ENCODE measurements around the gene KLHL35. TPM values are rescaled to one million over a fixed set of nuclear protein-coding genes. Genes with fewer than 3 reads are reported as not detected.

KLHL35 gene
- total and polyA plus RNA-seq, 8 donors: 0.89 to 2.9 (median 1.7) TPM; not detected in 2

- TF ChIP-seq POLR2AphosphoS5 (IDR thresholded peaks at IDR 0.05) (no peak), EP300 (IDR thresholded peaks at IDR 0.05) (no peak), POLR2A (IDR thresholded peaks at IDR 0.05) (no peak), CTCF (IDR thresholded peaks at IDR 0.05) (no peak)
- no peak for DNase-seq
- no peak overlapping the region for H3K27ac ChIP-seq
- H3K27me3 ChIP-seq: peaks cover 0 to 18% (median 0%) of the 10 kb centered on the region in 3 donors
- WGBS, 5 donors: 71 to 79% (median 76%) methylated on average over 5 of the region's 5 CpGs
- intact Hi-C loops (cut with DNase I; ENCODE audit: low total_unique reads): loop anchor here (2.0 kb wide), 1 partner anchor 85 kb away; no protein-coding TSS in a partner anchor
- H3K4me3 ChIP-seq: no peak overlapping the region
- H3K4me1 ChIP-seq: peaks cover 0 to 6% (median 2%) of the 10 kb centered on the region in 4 donors
- no peaks in the 10 kb centered on the region for H3K36me3 ChIP-seq
- H3K9me3 ChIP-seq: no peaks in the 10 kb centered on the region
Measured at GRCh38 chr11:75447415-75447814, 14.4 kb upstream of the KLHL35 start.

GRCh38 chr11:75445315-75445953 lies 12.4 kb upstream of the KLHL35 start:
- Histone ChIP-seq H3K27ac (no peak overlapping the region), H3K27me3 (peaks cover 0 to 7% (median 0%) of the 10 kb centered on the region in 3 donors), H3K36me3 (no peaks in the 10 kb centered on the region), H3K4me3 (no peak overlapping the region), H3K4me1 (peaks cover 0 to 17% (median 12%) of the 10 kb centered on the region in 4 donors), H3K9me3 (no peaks in the 10 kb centered on the region)
- 3 to 14% (median 8%) methylated on average over 6 of the region's 6 CpGs for WGBS, 5 donors
- DNase-seq: peak; percentile 76 to 86
- no peak for TF ChIP-seq EP300 (IDR thresholded peaks at IDR 0.05)
- peak in 6 of 7 experiments; percentile 31 to 98 (median 95) for TF ChIP-seq CTCF (IDR thresholded peaks at IDR 0.05)
- intact Hi-C loops (cut with DNase I; ENCODE audit: low total_unique reads): no loop called here

GRCh38 chr11:75443043-75443442 lies 10.0 kb upstream of the KLHL35 start:
- Histone ChIP-seq H3K27ac (no peak overlapping the region), H3K27me3 (peaks cover 0 to 3% (median 0%) of the 10 kb centered on the region in 3 donors), H3K4me3 (no peak overlapping the region), H3K4me1 (peaks cover 0 to 17% (median 12%) of the 10 kb centered on the region in 4 donors), H3K36me3 (no peaks in the 10 kb centered on the region), H3K9me3 (no peaks in the 10 kb centered on the region)
- intact Hi-C loops (cut with DNase I; ENCODE audit: low total_unique reads): no loop called here
- TF ChIP-seq EP300 (IDR thresholded peaks at IDR 0.05) (no peak), CTCF (IDR thresholded peaks at IDR 0.05) (no peak), POLR2AphosphoS5 (IDR thresholded peaks at IDR 0.05) (no peak)
- DNase-seq: no peak
- 89 to 96% (median 92%) methylated on average over 12 of the region's 12 CpGs for WGBS, 5 donors

- DNase-seq: peak in 1 of 2 donors; percentile 40
- Histone ChIP-seq H3K4me1 (peaks cover 0 to 17% (median 12%) of the 10 kb centered on the region in 4 donors), H3K4me3 (no peak overlapping the region), H3K9me3 (no peaks in the 10 kb centered on the region), H3K27ac (no peak overlapping the region), H3K27me3 (peaks cover 0 to 3% (median 0%) of the 10 kb centered on the region in 3 donors), H3K36me3 (no peaks in the 10 kb centered on the region)
- intact Hi-C loops (cut with DNase I; ENCODE audit: low total_unique reads): no loop called here
- WGBS, 5 donors: 30 to 83% (median 69%) methylated on average over 10 to 15 of the region's 15 CpGs
- TF ChIP-seq EP300 (IDR thresholded peaks at IDR 0.05) (no peak), POLR2A (IDR thresholded peaks at IDR 0.05) (no peak), CTCF (IDR thresholded peaks at IDR 0.05) (no peak), POLR2AphosphoS5 (IDR thresholded peaks at IDR 0.05) (no peak)
Measured at GRCh38 chr11:75442161-75442885, 9.3 kb upstream of the KLHL35 start.

All from stomach (tissue), 9 donors.